WTC11 (cell line): ENCODE data around the gene PREPL. TPM values are rescaled to one million over a fixed set of nuclear protein-coding genes. Genes with fewer than 3 reads are reported as not detected.

ENCODE experiments used
- ATAC-seq: fragments of 200-7000 bp; cut with Tn5 transposase; 2 replicates; pipeline ENCODE4 v1.10.0; 2021; ENCODE audit warnings: mild to moderate bottlenecking, moderate library complexity
- CTCF ChIA-PET: fragments of 300-600 bp; sonication (Branson Sonifier 250); formaldehyde crosslinking; loops from one replicate; lab custom pipeline; 2021; ENCODE audit warnings: antibody characterized with exemption; lab: Charles Lee
- POLR2A ChIA-PET: fragments of 350-600 bp; sonication (Branson Sonifier 250); formaldehyde crosslinking; loops from one replicate; lab custom pipeline; 2021; ENCODE audit warnings: antibody characterized with exemption; lab: Charles Lee
- DNase-seq: peaks from one replicate; pipeline ENCODE4 v3.0.0; 2021; ENCODE audit warnings: low spot score
- H3K27ac Mint-ChIP-seq: 2 replicates; pipeline ENCODE4 v1.8.0; 2021; ENCODE audit warnings: mixed read lengths
- H3K27me3 Mint-ChIP-seq: 2 replicates; pipeline ENCODE4 v1.8.0; 2021; ENCODE audit warnings: low read depth, mild to moderate bottlenecking, moderate library complexity, mixed read lengths
- H3K36me3 Mint-ChIP-seq: 2 replicates; pipeline ENCODE4 v1.8.0; 2021; ENCODE audit warnings: mixed read lengths
- H3K4me1 Mint-ChIP-seq: 2 replicates; pipeline ENCODE4 v1.8.0; 2022; ENCODE audit warnings: mixed read lengths
- H3K4me3 Mint-ChIP-seq: 2 replicates; pipeline ENCODE4 v1.8.0; 2021; ENCODE audit warnings: mild to moderate bottlenecking, moderate library complexity, mixed read lengths
- H3K9me3 Mint-ChIP-seq: 2 replicates; pipeline ENCODE4 v1.8.0; 2021; ENCODE audit warnings: mixed read lengths
- CBFB ChIP-seq: sonication (generic); formaldehyde crosslinking; IDR thresholded peaks from 2 replicates; pipeline ENCODE4 v1.8.1; 2022; ENCODE audit warnings: mild to moderate bottlenecking, low read depth, missing genetic modification reagents
- ERG ChIP-seq: fragments of 250-450 bp; sonication (Bioruptor Pico); IDR thresholded peaks from 2 replicates; pipeline ENCODE4 v1.8.0; 2021; ENCODE audit warnings: mild to moderate bottlenecking
- GABPB1 ChIP-seq: sonication (generic); formaldehyde crosslinking; IDR thresholded peaks from 2 replicates; pipeline ENCODE4 v1.8.1; 2023; ENCODE audit warnings: mild to moderate bottlenecking, missing genetic modification reagents
- GTF2I ChIP-seq: fragments of 250-450 bp; sonication (Bioruptor Pico); conservative IDR thresholded peaks from 2 replicates; pipeline ENCODE4 v1.4.0; 2021; ENCODE audit warnings: mild to moderate bottlenecking
- NFATC4 ChIP-seq: fragments of 250-450 bp; sonication (Bioruptor Pico); IDR thresholded peaks from 2 replicates; pipeline ENCODE4 v1.9.0; 2021; ENCODE audit warnings: mild to moderate bottlenecking
- TEAD1 ChIP-seq: sonication (generic); formaldehyde crosslinking; IDR thresholded peaks from 2 replicates; pipeline ENCODE4 v1.8.0; 2022; ENCODE audit warnings: mild to moderate bottlenecking, missing genetic modification reagents
- TEAD4 ChIP-seq: sonication (generic); formaldehyde crosslinking; IDR thresholded peaks from 2 replicates; pipeline ENCODE4 v1.8.0; 2022; ENCODE audit warnings: mild to moderate bottlenecking, missing genetic modification reagents
- TP53 ChIP-seq: sonication (generic); formaldehyde crosslinking; IDR thresholded peaks from 2 replicates; pipeline ENCODE4 v1.8.1; 2023; ENCODE audit warnings: mild to moderate bottlenecking, missing genetic modification reagents
- ZBTB21 ChIP-seq: sonication (generic); formaldehyde crosslinking; IDR thresholded peaks from 2 replicates; pipeline ENCODE4 v1.8.1; 2023; ENCODE audit warnings: mild to moderate bottlenecking, missing genetic modification reagents, borderline replicate concordance
- ZBTB43 ChIP-seq: sonication (generic); formaldehyde crosslinking; IDR thresholded peaks from 2 replicates; pipeline ENCODE4 v1.8.1; 2023; ENCODE audit warnings: mild to moderate bottlenecking, missing genetic modification reagents
- ZNF121 ChIP-seq: sonication (generic); formaldehyde crosslinking; IDR thresholded peaks from 2 replicates; pipeline ENCODE4 v1.8.0; 2023; ENCODE audit warnings: missing genetic modification reagents
- ZNF423 ChIP-seq: fragments of 250-450 bp; sonication (Bioruptor Pico); IDR thresholded peaks from 2 replicates; pipeline ENCODE4 v2.1.2; 2022; ENCODE audit warnings: mild to moderate bottlenecking, moderate library complexity
- total RNA-seq: library from RNA; stranded (reverse); gene quantifications from 3 replicates; pipeline ENCODE4 v1.2.3, GENCODE V29; 2021

The PREPL gene
- total RNA-seq, 1 experiment from 2014 or later, result 29.3 TPM

GRCh38 chr2:44295113-44295512 lies 66.2 kb downstream of the PREPL start (continued):
- TF ChIP-seq ZBTB43 (no peak), TP53 (CRISPR knock-in tag) (no peak)

GRCh38 chr2:44291281-44292248 lies 69.7 kb downstream of the PREPL start:
- Mint-ChIP-seq H3K27me3 (no peaks in the 10 kb centered on the region), H3K4me3 (no peak overlapping the region), H3K9me3 (no peaks in the 10 kb centered on the region), H3K27ac (no peak overlapping the region), H3K36me3 (no peaks in the 10 kb centered on the region), H3K4me1 (peaks cover 24% of the 10 kb centered on the region)
- POLR2A ChIA-PET, result no interaction called here
- TF ChIP-seq ERG (CRISPR knock-in tag) (no peak), GABPB1 (CRISPR knock-in tag) (0 out of 2 replicates have a peak, but pooled peaks have one; percentile 30), ZNF423 (CRISPR knock-in tag) (peak; percentile 78), ZBTB21 (no peak)
- DNase-seq, result peak; percentile 29
- peak; percentile 59 for ATAC-seq
- CTCF ChIA-PET, result interaction anchor here (0.5 to 1.7 kb wide), 7 partner anchors 10 to 247 kb away, joined by 3 to 11 read pairs (median 7); no protein-coding TSS in a partner anchor

GRCh38 chr2:44290261-44290660 lies 71.0 kb downstream of the PREPL start:
- no peak for DNase-seq
- Mint-ChIP-seq H3K27ac (no peak overlapping the region), H3K36me3 (no peaks in the 10 kb centered on the region), H3K27me3 (no peaks in the 10 kb centered on the region), H3K4me3 (no peak overlapping the region), H3K9me3 (no peaks in the 10 kb centered on the region)
- CTCF ChIA-PET, result interaction anchor here (1.0 kb wide), 1 partner anchor 189 kb away, joined by 3 read pairs; no protein-coding TSS in a partner anchor
- POLR2A ChIA-PET, result no interaction called here
- ATAC-seq, result no peak
- no peak for TF ChIP-seq ZNF121 (CRISPR knock-in tag)
- no peak for TF ChIP-seq TEAD1 (CRISPR knock-in tag)
- TF ChIP-seq NFATC4 (CRISPR knock-in tag), result no peak
- TF ChIP-seq CBFB (CRISPR knock-in tag), result no peak
- TF ChIP-seq TEAD4 (CRISPR knock-in tag), result no peak
- TF ChIP-seq, all 79 proteins: peak for 0
- peaks cover 17% of the 10 kb centered on the region for H3K4me1 Mint-ChIP-seq

- Mint-ChIP-seq H3K27ac (no peak overlapping the region), H3K27me3 (no peaks in the 10 kb centered on the region), H3K4me1 (peaks cover 17% of the 10 kb centered on the region), H3K9me3 (no peaks in the 10 kb centered on the region), H3K36me3 (no peaks in the 10 kb centered on the region), H3K4me3 (no peak overlapping the region)
- no peak for TF ChIP-seq GTF2I (CRISPR knock-in tag)
- TF ChIP-seq GABPB1 (CRISPR knock-in tag), result 0 out of 2 replicates have a peak, but pooled peaks have one; percentile 34
- DNase-seq, result no peak
- ATAC-seq, result no peak
- POLR2A ChIA-PET, result no interaction called here
- CTCF ChIA-PET, result interaction anchor here (1.1 to 1.8 kb wide), 2 partner anchors 9 to 243 kb away, joined by 3 to 7 read pairs; no protein-coding TSS in a partner anchor
Observed at GRCh38 chr2:44286884-44287638, 74.2 kb downstream of the PREPL start.
